ENCODE data around the gene SBK2.

SBK2 gene

GRCh38 chr19:55486043-55486970 is 50.6 kb downstream of the SBK2 start:
- no peak for DNase-seq (ENCODE audit: low spot score)

GRCh38 chr19:55485439-55486011 is 51.4 kb downstream of the SBK2 start:
- no peak for DNase-seq (ENCODE audit: low spot score)

GRCh38 chr19:55484593-55485438 is 52.1 kb downstream of the SBK2 start, which contains the start of gene NAT14:
Gene NAT14, plus strand, starts transcription at chr19:55485188. Its CDS starts 521 bp downstream, at chr19:55485709.
- DNase-seq (ENCODE audit: low spot score), result no peak

- DNase-seq (ENCODE audit: low spot score), result no peak
These were observed 53.0 kb downstream of the SBK2 start for GRCh38 chr19:55483706-55484592.

GRCh38 chr19:55482967-55483705 is 53.8 kb downstream of the SBK2 start:
- DNase-seq (ENCODE audit: low spot score), result no peak

GRCh38 chr19:55482156-55482961 is 54.6 kb downstream of the SBK2 start:
- DNase-seq (ENCODE audit: low spot score), result no peak

GRCh38 chr19:55481794-55482155 is 55.2 kb downstream of the SBK2 start:
- DNase-seq (ENCODE audit: low spot score), result no peak

GRCh38 chr19:55481148-55481793 is 55.7 kb downstream of the SBK2 start:
- DNase-seq (ENCODE audit: low spot score), result no peak

GRCh38 chr19:55479451-55480230 is 57.3 kb downstream of the SBK2 start:
- DNase-seq (ENCODE audit: low spot score), result no peak

GRCh38 chr19:55479045-55479444 is 57.9 kb downstream of the SBK2 start:
- no peak for DNase-seq (ENCODE audit: low spot score)
